ENCODE results near the gene BBS2. TPM values are rescaled to one million over a fixed set of nuclear protein-coding genes. Genes with fewer than 3 reads are reported as not detected.

BBS2 gene
- total and polyA plus RNA-seq, 2 of the 13 experiments (the other 11 are each of a cell fraction or from before 2014, with no cell fraction given): 59.7 to 68.3 TPM

GRCh38 chr16:56519459-56520250, at the start of gene BBS2 (continued):
- no peak; the same call in 1 of the 2 replicates for TF ChIP-seq NFAT5 (CRISPR knock-in tag; IDR thresholded peaks at IDR 0.05)
- no peak for TF ChIP-seq MBD4 (IDR thresholded peaks at IDR 0.05; ENCODE audit: borderline replicate concordance, low read length)
- peak; percentile 82 for TF ChIP-seq SPEN (CRISPR knock-in tag; IDR thresholded peaks at IDR 0.05; ENCODE audit: low read depth)
- TF ChIP-seq PHF8 (CRISPR knock-in tag; IDR thresholded peaks at IDR 0.05): peak; percentile 96
- no peak for TF ChIP-seq ZNF10 (CRISPR knock-in tag; IDR thresholded peaks at IDR 0.05; ENCODE audit: borderline replicate concordance, low read depth)
- TF ChIP-seq NCOA5 (CRISPR knock-in tag; IDR thresholded peaks at IDR 0.05): no peak
- TF ChIP-seq ZNF225 (CRISPR knock-in tag; IDR thresholded peaks at IDR 0.05): peak; percentile 90
- no peak for TF ChIP-seq FOXJ3 (CRISPR knock-in tag; IDR thresholded peaks at IDR 0.05; ENCODE audit: borderline replicate concordance)
- peak; percentile 73; the same call in 1 of the 2 replicates for TF ChIP-seq MAF1 (CRISPR knock-in tag; IDR thresholded peaks at IDR 0.05; ENCODE audit: borderline replicate concordance)
- peak; percentile 82 for TF ChIP-seq ZBTB26 (CRISPR knock-in tag; IDR thresholded peaks at IDR 0.05; ENCODE audit: borderline replicate concordance)
- TF ChIP-seq PHF20 (CRISPR knock-in tag; IDR thresholded peaks at IDR 0.05): peak; percentile 80
- TF ChIP-seq NR1H2 (CRISPR knock-in tag; IDR thresholded peaks at IDR 0.05; ENCODE audit: borderline replicate concordance, low read depth): no peak
- TF ChIP-seq ZNF335 (CRISPR knock-in tag; IDR thresholded peaks at IDR 0.05): no peak
- no peak for TF ChIP-seq MAFK (conservative IDR thresholded peaks at IDR 0.05 in 1 of 2, IDR thresholded peaks at IDR 0.05 in 1 of 2; ENCODE audit: low read length in 2 of 2)
- TF ChIP-seq SOX13 (IDR thresholded peaks at IDR 0.05): no peak
- no peak for TF ChIP-seq SOX13 (CRISPR knock-in tag; conservative IDR thresholded peaks at IDR 0.05 in 1 of 2, IDR thresholded peaks at IDR 0.05 in 1 of 2)
- peak; percentile 40; the same call in 1 of the 2 replicates for TF ChIP-seq TGIF2 (CRISPR knock-in tag; IDR thresholded peaks at IDR 0.05)
- peak; percentile 87 for TF ChIP-seq SALL1 (CRISPR knock-in tag; IDR thresholded peaks at IDR 0.05)
- TF ChIP-seq ZMYM4 (CRISPR knock-in tag; IDR thresholded peaks at IDR 0.05): peak; percentile 71; the same call in 1 of the 2 replicates
- 0 out of 2 replicates have a peak, but pooled peaks have one; percentile 28 for TF ChIP-seq ZNF460 (CRISPR knock-in tag; IDR thresholded peaks at IDR 0.05; ENCODE audit: borderline replicate concordance)
- TF ChIP-seq PBX3 (CRISPR knock-in tag; IDR thresholded peaks at IDR 0.05; ENCODE audit: borderline replicate concordance): no peak
- TF ChIP-seq BATF2 (CRISPR knock-in tag; IDR thresholded peaks at IDR 0.05): no peak

All from HepG2 (cell line).